Measurements from ENCODE around the gene CLEC16A. TPM values are rescaled to one million over a fixed set of nuclear protein-coding genes. Genes with fewer than 3 reads are reported as not detected.

CLEC16A gene
- total RNA-seq, 4 donors from 2014 or later, result 20.2 to 28.8 (median 22.8) TPM

GRCh38 chr16:10957771-10958482 lies 13.6 kb downstream of the CLEC16A start:
- no peak for TF ChIP-seq CTCF (IDR thresholded peaks at IDR 0.05; ENCODE audit: low read depth)

- TF ChIP-seq CTCF (IDR thresholded peaks at IDR 0.05; ENCODE audit: low read depth), result no peak
Measured at GRCh38 chr16:10959161-10959560, 14.8 kb downstream of the CLEC16A start.

- no peak for TF ChIP-seq CTCF (IDR thresholded peaks at IDR 0.05; ENCODE audit: low read depth)
Measured at GRCh38 chr16:10961231-10961630, 16.9 kb downstream of the CLEC16A start.

GRCh38 chr16:10964039-10964890 lies 19.9 kb downstream of the CLEC16A start:
- TF ChIP-seq CTCF (IDR thresholded peaks at IDR 0.05; ENCODE audit: low read depth), result no peak

- TF ChIP-seq CTCF (IDR thresholded peaks at IDR 0.05; ENCODE audit: low read depth), result no peak
Measured at GRCh38 chr16:10964891-10965326, 20.5 kb downstream of the CLEC16A start.

GRCh38 chr16:10965440-10966061 lies 21.2 kb downstream of the CLEC16A start:
- TF ChIP-seq CTCF (IDR thresholded peaks at IDR 0.05; ENCODE audit: low read depth), result no peak

GRCh38 chr16:10966129-10966528 lies 21.8 kb downstream of the CLEC16A start:
- no peak for TF ChIP-seq CTCF (IDR thresholded peaks at IDR 0.05; ENCODE audit: low read depth)
